GM18499 (cell line): Measurements from ENCODE around the gene RPLP2.

Source experiments
- ATAC-seq: cut with Tn5 transposase; IDR thresholded peaks from one replicate; pipeline ENCODE4 v1.9.1; 2021; ENCODE audit warnings: moderate number of reproducible peaks; ENCODE audit not compliant: insufficient read depth, unreplicated experiment

The RPLP2 gene

DNA sequence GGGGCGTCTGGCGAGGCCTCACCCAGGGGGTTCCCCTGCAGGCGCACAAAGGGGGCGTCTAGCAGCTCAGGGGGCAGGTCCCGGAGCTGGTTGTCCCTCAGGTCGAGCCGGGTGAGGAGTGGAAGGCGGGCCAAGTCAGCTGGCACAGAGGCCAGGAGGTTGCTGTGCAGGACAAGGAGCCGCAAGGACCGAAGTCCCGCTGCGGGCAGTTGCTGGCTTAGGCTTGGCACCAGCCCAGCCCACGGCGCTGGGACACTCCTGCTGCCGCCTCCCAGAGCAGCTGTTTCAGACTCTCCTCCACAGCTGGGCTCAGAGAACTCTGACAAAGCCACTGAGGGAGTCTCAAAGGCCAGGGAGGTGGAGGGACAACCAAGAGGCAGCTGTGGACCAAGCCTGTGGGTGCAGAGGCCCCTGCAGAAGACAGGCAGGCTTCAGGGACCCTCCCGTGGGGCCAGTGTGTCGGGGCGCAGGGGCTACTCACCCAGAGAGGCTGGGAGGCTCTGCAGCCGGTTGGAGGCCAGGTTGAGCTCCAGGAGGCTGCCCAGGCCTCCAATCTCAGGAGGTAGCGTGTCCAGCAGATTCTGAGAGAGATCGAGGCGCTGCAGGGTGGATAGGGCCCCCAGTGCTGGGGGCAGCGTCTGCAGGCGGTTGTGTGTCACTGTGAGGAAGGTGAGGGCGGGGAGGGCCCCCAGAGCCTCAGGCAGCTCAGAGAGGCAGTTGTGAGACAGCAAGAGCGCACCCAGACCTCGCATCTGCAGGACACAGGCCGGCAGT lies 6.9 kb upstream of the RPLP2 start:
- no peak for ATAC-seq

DNA sequence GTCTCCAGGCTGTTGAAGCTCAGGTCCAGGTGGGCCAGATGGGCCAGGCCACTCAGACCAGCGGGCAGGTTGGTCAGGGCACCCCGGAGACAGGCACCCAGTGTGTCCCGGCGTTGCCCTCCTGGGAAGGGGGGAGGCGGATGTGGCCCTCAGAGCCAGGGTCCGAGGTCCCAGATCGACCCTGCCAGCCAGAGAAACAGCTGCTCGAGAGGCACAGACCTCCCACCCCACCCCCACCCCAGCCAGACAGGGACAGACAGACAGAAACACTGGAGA lies 6.4 kb upstream of the RPLP2 start:
- ATAC-seq: no peak

DNA sequence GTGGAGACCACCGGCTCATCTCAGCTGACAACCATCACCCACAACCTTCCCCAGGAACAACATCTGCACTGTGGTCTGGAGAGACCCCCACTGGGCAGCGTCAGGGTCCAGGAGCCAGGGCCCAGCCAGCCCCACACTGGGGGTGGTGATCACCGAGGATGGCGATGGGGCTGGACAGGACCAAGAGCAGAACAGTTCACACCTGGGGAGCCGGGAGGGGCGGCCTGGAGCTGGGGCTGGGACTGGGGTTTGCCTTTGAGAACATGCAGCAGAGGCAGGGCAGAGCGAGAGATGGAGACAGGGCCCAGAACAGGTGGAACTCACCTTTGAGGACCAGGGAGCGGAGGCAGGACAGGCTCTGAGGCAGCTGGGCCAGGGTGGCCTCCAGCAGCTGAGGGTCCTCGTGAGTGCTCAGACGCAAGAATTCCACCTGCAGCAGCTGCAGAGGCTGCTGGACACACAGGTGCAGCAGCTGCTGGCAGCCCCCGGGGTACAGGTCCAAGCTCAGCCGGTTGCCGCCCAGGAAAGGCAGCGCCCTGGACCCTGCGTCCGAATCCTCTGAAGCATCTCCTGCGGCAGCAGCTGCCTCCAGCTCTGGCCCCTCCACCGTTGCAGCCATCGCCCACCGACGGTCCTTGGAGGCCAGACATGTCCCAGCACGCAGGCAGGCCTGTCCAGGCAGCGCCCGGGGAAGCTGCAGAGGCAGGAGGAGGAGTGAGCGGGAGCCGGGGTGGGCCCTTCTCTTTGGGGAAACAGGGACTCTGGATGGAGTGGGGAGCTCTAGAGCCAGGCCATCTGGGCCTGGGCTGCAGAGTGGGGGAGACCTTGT lies 5.8 kb upstream of the RPLP2 start:
- no peak for ATAC-seq

DNA sequence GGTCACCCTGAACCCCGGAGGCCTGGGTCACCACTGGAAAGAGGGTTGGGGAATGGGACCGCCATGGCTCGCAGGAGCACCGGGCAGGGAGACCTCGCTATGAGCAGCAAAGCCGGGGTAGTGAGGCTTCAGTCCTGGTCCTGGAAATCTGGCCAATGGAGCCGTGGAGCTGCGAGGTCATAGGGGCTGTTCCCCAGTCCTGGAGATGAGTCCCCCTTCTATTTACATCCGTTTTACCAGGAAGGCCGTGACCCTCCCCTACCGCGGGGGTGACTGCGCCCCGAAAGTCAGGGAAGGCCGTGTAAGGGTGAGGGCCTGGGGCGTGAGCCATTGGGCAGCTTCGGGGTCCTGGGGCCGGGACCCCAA lies 5.2 kb upstream of the RPLP2 start:
- no peak for ATAC-seq

DNA sequence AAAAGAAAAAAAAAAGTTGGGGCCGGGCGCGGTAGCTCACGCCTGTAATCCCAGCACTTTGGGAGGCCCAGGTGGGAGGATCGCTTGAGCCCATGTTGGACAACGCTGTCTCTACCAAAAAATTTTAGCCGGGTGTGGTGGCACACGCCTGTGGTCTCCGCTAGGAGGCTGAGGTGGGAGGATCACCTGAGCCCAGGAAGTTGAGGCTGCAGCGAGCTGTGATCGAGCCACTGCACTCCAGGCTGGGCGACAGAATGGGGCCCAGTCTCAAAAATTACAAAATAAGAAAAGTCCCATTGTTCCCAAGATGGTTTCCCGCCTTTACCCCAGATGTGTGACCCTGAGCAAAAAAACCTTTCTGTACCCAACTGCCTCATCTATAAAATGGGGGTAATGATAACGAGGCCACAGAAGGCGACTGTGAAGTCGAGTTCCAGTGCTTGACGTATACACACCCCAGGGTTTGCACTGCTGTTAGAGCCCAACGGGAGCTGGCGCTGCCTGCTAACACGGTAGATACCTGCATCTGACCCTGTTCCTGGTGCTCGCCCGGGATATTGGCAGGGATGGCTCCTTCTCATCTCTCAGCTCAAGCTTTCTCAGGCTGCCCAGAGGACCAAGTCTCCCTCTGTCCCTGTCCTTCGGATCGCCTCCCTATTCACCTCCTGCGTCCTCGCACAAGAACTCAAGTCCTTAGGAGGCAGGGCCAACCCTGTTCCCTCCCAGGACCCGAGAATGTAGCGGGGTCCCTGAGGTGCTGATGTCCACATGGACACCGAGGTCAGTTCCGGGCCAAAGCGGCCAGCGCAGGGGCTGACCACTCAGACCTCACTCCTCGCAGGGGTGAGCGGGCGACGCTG lies 1.1 kb upstream of the RPLP2 start:
- ATAC-seq: peak; percentile 0

DNA sequence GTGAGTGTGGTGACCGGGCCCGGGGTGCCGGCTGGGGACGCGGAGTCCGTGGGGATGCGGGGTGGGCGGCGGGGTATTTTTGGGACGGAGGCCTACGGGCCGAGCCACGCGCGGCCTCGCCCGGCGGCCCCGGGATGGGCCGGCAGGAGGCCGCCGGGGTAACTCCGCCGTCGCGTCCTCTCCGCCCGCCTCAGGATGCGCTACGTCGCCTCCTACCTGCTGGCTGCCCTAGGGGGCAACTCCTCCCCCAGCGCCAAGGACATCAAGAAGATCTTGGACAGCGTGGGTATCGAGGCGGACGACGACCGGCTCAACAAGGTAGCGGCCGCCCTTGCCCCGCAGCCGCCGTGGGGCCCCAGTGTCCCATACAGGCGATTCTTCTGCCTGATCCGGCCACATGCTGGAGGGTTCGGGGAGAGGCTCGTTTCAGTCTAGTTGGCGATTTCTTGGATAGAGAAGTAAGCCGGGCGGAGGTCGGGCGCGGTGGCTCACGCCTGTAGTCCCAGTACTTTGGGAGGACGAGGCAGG lies 337 bp downstream of the RPLP2 start:
- ATAC-seq: no peak

DNA sequence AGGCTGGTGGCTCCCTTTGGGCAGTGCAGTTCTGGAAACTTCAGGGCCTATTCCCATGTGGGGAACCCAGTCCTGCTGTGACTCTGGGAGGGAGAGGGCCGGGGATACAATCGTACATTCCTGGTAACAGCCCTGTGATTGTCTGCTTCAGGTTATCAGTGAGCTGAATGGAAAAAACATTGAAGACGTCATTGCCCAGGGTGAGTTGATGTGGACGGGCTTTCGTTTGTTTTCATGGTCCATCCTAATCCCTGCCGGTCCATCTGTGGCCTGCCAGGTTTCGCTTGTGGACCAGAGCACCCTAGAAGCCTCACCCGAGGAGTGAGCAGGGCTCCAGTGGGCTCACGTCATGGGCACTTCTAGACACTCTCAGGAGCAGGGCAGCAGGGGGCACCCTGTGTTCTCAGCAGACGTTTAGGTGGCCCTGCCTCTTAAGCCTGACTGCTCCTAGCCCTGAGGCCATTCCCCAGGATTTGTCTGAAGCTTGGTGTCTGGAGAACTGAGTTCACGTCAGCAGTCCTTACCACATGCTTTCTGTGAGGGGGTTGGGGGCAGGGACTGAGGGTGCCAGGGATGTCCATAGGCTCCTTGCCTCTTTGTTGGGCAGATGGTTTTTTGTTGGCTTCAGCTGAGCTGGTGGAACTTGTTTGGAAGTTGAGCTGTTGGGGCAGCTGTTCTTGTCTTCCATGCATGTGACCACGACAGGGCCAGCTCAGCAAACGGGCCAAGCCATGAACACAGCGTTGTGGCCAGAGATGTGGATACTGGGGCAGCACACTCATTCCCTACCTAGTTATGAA lies 1.9 kb downstream of the RPLP2 start:
- no peak for ATAC-seq

DNA sequence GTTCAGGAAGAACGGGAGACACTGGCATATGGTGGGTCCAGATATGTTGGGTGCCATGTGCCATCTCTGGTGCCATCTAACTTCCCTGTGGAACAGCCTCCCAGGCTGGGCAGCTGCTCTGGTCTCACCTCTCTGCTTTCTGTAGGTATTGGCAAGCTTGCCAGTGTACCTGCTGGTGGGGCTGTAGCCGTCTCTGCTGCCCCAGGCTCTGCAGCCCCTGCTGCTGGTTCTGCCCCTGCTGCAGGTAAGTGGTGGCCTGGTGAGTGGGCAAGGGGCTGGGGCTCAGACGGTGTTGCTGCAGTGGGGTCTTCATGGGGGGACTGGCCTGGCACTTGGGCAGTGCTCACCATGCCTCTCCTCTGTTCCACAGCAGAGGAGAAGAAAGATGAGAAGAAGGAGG lies 2.6 kb downstream of the RPLP2 start:
- no peak for ATAC-seq

DNA sequence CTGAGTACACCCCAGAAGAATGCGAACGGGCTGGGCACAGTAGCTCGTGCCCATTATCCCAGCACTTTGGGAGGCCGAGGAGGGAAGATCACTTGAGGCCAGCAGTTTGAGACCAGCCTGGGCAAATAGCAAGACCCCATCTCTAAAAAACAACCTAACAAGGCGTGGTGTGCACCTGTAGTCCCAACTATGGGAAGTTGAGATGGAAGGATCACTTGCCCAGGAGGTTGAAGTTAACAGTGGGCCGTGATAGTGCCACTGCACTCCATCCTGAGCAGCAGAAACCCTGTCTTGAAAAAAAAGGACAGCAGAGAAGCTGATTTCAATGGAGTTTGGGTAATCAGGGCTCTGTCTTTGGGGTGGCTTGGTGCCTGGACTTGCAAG lies 3.3 kb downstream of the RPLP2 start:
- ATAC-seq: no peak

DNA sequence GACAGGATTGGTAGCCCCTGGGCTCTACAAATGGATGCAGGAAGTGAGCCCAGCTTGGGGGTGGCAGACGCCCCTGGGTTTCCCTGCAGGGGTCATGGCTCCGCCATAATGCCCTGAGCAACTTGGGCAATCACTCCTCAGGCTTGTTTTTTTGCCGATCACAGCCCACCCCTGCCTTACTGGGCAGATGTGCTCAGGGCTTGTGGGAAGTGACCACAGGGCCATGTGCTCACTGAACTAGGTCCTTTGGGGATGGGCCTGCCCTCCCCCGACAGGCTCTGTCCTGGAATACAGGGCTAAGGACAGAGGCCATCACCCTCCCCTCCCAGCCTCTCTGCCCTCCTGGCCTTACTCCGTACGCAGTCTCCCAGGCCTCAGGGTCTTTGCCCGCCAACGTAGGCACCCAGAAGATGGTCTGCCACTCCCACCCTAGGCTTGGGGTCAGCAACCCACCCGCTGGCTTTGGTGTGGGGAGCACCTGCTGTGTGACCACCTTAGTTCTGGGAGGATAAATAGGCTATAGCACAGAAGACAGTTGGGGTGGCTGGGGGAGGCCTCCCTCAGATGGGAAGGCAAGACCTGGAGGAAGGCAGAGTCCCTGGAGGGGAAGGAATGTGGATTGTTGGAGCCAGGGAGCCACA lies 3.8 kb downstream of the RPLP2 start:
- ATAC-seq: no peak

DNA sequence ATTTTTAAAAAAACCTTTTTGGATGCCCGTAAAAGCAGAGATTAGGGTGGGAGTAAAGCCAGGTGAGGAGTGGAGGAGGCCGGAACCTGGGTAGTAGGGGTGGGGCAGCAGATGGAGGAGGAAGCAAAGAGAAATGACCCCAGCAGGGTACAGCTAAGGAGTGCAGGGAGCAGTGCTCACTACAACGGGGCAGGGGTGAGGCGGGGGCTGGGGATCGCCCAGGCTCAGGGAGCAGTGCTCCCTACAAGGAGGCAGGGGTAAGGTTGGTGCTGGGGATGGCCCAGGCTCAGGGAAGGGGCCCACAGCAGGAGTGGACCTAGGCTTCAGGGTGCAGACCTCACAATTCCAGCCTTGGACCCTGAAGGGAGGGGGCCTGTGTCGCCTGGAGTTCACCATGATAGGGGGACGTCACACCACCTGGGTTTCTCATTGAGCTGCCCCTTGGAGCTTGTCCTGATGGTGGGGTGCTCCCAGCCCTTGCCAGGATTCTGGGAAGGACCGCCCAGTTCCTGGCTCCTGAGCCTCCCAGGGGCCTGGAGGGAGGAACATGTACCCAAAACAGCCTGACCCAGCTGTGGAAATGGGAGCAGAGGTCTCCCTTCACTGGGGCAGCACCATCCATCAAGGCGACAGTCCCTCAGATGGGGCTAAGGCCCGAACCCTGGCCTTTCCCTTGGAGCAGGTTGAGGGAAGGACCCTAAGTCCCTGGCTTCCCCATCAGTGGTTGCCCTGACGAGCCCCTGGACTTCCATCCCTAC lies 6.1 kb downstream of the RPLP2 start:
- ATAC-seq: no peak

DNA sequence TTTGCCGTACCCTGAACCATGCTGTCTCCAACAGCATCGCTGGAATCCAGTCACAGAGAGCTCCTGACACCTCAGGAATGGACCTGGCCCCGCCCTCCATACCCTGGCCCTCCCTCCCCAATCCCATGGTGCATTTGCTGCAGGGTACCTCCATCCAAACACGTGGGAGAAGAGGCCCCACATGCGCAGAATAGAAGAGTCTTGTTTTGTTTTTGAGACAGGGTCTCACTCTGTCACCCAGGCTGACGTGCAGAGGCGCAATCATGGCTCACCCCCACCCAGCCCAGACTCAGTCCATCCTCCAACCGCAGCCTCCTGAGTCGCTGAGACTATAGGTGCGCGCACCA lies 6.6 kb downstream of the RPLP2 start:
- ATAC-seq: no peak

DNA sequence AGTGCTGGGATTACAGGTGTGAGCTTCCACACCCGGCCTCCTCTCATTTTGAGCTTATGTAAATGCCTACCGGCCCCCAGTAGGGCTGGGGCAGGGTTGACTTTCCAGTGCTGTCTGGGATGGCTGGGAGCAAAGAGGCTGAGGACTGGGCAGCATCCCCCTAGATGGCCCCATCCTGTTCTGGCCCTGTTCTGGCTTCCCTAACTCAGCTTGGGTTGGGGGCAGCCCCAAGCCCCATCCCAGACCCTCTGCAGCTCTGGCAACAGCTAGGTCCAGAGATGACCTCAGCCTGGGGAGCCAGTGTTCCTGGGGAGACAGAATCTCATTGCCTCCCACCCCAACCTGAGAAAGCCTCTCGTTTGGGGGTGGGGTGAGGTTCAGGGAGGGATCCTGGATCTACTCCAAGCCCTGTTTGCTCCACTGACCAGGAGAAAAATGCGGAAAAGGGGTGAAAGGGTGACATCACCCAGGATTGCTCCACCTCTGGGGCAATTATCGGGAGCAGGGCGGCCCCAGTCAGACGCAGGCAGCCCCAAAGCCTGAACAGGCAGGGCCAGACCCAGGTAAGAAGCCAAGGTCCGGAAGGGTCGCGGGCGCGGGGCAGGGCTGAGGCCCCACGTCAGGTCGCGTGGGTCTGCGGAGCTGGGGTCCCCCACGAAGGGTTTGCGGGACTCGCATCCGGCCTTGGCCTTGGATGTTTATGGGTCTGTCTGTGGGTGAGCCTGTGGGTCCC lies 8.8 kb downstream of the RPLP2 start, which contains the start of gene PNPLA2:
Gene PNPLA2 (plus strand): TSS at position 519 of the 733 bp plus-strand sequence. CDS start 805 bp downstream, outside the sequence.
- no peak for ATAC-seq

DNA sequence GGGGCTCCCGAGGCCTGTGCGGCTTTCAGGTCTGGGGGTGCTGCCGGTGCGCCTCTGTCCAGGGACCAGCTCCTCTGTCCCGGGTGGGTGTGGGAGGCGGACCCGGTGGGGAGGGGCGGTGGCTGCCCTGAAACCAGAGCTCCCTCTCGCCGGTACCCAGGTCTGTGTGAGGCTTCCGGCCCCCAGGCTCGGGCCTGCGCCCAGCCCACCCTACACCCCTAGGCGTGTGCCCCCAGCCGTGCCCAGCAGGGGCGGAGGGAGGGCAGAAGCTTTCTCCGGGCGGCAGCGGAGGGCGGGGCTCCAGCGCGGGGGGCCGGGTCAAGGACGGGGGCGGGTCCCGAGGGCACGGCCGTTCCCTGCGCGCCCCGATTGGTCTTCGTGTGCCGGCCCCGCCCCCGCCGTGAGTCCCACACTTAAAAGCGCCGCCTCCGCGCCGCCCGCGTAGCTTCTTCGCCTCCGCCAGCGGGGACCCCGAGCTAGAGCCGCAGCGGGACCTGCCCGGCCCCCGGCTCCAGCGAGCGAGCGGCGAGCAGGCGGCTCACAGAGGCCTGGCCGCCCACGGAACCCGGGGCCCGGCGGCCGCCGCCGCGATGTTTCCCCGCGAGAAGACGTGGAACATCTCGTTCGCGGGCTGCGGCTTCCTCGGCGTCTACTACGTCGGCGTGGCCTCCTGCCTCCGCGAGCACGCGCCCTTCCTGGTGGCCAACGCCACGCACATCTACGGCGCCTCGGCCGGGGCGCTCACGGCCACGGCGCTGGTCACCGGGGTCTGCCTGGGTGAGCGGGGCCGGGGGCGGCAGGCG lies 9.6 kb downstream of the RPLP2 start:
- peak; percentile 21 for ATAC-seq

DNA sequence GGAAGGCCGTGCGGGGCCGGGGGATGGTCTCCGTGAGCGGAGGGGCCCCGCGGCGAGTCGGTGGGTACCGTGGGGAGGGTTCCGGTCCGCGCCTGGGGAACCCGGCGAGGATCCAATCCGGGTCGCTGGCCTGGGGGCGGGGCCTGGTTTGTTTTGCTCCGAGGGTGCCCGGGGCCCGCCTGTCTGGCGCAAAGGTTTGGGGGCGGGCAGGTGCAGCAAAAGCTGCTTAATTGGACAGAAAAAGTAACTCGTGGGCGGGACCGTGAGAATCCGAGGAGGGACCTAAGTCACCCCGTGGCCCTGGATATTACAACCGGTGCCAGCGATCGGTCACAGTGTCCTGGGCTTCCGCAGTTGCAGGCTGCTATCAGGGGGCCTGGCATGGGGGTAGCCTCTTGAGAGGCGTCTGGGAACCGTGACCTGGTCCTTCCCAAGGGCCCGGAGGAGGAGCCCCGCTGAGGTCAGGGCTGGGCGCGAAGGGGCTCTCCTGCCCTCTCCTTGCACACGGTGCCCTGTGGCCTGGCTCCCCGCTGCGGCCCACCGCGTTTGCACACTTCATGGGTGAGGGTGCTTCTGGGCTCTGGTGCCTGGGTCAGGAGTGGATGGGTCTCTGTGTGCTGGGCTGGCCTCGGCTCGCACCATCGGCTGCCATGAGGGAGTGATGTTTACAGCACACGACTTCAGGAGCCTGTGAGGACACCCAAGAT lies 10.3 kb downstream of the RPLP2 start:
- ATAC-seq: peak; percentile 41

DNA sequence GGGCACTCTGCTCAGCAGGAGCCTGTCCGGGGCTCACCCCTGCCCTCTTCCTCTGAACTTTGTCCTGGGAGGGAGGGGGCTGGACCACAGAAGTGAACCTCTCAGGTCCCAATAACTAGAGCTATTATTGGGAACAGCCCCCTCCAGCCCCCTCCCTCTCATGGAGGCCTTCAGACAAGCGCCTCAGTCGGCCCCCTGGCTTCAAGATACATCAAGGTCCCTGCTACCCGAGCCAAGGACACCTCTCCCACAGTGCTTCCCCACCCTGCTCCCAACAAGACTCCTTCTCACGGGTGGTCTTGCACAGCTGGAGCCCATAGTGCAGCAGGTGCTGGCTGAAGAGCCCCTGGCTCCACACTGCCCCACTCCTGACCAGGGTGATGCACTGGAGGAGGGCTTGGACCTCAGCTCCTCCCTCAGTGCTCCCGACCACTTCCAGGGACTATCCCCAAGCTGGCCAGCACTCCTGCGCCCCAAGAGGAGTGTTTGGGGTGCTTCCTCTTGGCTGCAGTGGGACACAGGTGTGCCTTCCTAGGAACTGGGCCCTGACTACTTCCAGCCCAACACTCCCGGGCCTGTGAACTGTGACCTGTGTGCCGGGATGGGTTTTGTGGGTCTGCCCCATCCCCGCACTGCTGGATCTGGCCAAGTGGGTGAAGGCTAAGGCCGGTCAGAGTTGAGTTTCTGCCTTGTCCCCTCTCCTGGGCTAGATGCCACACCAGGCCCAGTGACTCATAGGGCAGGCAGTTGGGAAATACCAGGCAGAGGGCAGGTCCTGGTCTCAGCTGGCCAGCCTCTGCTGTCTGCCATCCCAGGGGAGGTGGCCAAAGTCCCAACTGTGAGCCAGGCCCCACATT lies 11.1 kb downstream of the RPLP2 start:
- ATAC-seq: no peak
